ENCODE data around the gene PES1.

DNA sequence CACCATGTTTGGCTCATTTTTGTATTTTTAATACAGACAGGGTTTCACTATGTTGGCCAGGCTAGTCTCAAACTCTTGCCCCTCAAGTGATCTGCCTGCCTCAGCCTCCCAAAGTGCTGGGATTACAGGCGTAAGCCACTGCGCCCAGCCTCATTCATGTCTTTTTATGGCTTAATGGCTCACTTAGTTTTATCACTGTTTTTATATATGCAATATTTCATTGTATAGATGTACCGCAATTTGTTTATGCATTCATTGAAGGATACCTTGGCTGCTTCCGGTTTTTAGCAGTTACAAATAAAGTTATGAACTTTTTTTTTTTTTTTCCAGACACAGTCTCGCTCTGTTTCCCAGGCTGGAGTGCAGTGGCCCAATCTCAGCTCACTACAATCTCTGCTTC, 9.8 kb upstream of the PES1 start:
- TF ChIP-seq YY1 (IDR thresholded peaks at IDR 0.05; ENCODE audit: low read depth) (no peak), EP300 (IDR thresholded peaks at IDR 0.05; ENCODE audit: borderline replicate concordance) (no peak), TAF1 (IDR thresholded peaks at IDR 0.05; ENCODE audit: low read depth) (no peak), FOXM1 (IDR thresholded peaks at IDR 0.05; ENCODE audit: borderline replicate concordance, low read depth) (no peak), TCF12 (IDR thresholded peaks at IDR 0.05; ENCODE audit: low read depth) (no peak), EGR1 (IDR thresholded peaks at IDR 0.05) (no peak), ZBTB7A (IDR thresholded peaks at IDR 0.05; ENCODE audit: low read depth) (no peak), CEBPB (IDR thresholded peaks at IDR 0.05) (no peak), CREB1 (IDR thresholded peaks at IDR 0.05; ENCODE audit: low read depth) (no peak), NFIC (IDR thresholded peaks at IDR 0.05) (no peak), TEAD4 (IDR thresholded peaks at IDR 0.05) (no peak), RAD21 (IDR thresholded peaks at IDR 0.05; ENCODE audit: low read depth) (no peak)
- TF ChIP-seq, protein P1, sequence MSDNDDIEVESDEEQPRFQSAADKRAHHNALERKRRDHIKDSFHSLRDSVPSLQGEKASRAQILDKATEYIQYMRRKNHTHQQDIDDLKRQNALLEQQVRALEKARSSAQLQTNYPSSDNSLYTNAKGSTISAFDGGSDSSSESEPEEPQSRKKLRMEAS (IDR thresholded peaks at IDR 0.05): no peak
- TF ChIP-seq, protein P2, sequence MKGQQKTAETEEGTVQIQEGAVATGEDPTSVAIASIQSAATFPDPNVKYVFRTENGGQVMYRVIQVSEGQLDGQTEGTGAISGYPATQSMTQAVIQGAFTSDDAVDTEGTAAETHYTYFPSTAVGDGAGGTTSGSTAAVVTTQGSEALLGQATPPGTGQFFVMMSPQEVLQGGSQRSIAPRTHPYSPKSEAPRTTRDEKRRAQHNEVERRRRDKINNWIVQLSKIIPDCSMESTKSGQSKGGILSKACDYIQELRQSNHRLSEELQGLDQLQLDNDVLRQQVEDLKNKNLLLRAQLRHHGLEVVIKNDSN (IDR thresholded peaks at IDR 0.05): no peak

Measured in Ishikawa (cell line).